CD14-positive monocyte (primary cell): ENCODE measurements around the gene MSRB3. TPM values are rescaled to one million over a fixed set of nuclear protein-coding genes. Genes with fewer than 3 reads are reported as not detected.

Experiments used
- DNase-seq, 3 donors: peaks; one replicate each; pipeline ENCODE4 v3.0.0-alpha.2; 2011 to 2022
- H2AFZ ChIP-seq: 2 replicates; pipeline ENCODE4 v1.6.0; 2012; ENCODE audit warnings: mild to moderate bottlenecking, low read depth, low read length, inconsistent platforms; ENCODE audit not compliant: insufficient read depth, poor library complexity, severe bottlenecking
- H3K27ac ChIP-seq, 2 donors: 1 replicate in 1 of 2; 2 replicates in 1 of 2; pipeline ENCODE4 v1.5.1; 2012 to 2013; ENCODE audit warnings: low read length in 2 of 2, control low read depth in 1 of 2, inconsistent platforms in 1 of 2, low read depth in 1 of 2, mild to moderate bottlenecking in 1 of 2
- H3K27me3 ChIP-seq, 2 donors: one replicate each; pipeline versions ENCODE4 v1.6.0 to v1.6.1; 2011 to 2013; ENCODE audit warnings: low read length in 2 of 2; ENCODE audit not compliant: control insufficient read depth in 2 of 2, insufficient read depth in 2 of 2
- H3K36me3 ChIP-seq, 2 donors: replicated peaks in 1 of 2; 1 replicate in 1 of 2; 2 replicates in 1 of 2; pipeline versions ENCODE4 v1.5.1 to v1.6.1; 2012 to 2013; ENCODE audit warnings: low read length in 2 of 2, control low read depth in 1 of 2, inconsistent platforms in 1 of 2, mild to moderate bottlenecking in 1 of 2; ENCODE audit not compliant: insufficient read depth in 2 of 2, control insufficient read depth in 1 of 2
- H3K4me1 ChIP-seq, 2 donors: 1 replicate in 1 of 2; 2 replicates in 1 of 2; pipeline versions ENCODE4 v1.5.1 to v1.6.1; 2012 to 2013; ENCODE audit warnings: low read length in 2 of 2, control low read depth in 1 of 2, inconsistent platforms in 1 of 2, mild to moderate bottlenecking in 1 of 2, moderate library complexity in 1 of 2; ENCODE audit not compliant: insufficient read depth in 2 of 2, control insufficient read depth in 1 of 2
- H3K4me2 ChIP-seq: replicated peaks from 2 replicates; pipeline ENCODE3; 2012; ENCODE audit warnings: low read length, moderate library complexity, mild to moderate bottlenecking; ENCODE audit not compliant: poor library complexity, severe bottlenecking; ENCODE audit errors: extremely low read depth
- H3K4me3 ChIP-seq, 3 experiments: fragments of 200-600 bp in 1 of 3; sonication (generic) in 1 of 3; replicated peaks in 1 of 3; 1 replicate in 2 of 3; 2 replicates in 1 of 3; pipeline ENCODE4 v1.5.1; 2011 to 2013; ENCODE audit warnings: low read length in 3 of 3, mild to moderate bottlenecking in 3 of 3, control low read depth in 2 of 3, low read depth in 2 of 3, inconsistent platforms in 1 of 3, moderate library complexity in 1 of 3
- H3K79me2 ChIP-seq: 2 replicates; pipeline ENCODE4 v1.6.0; 2012; ENCODE audit warnings: mild to moderate bottlenecking, control low read depth, inconsistent platforms, low read length, moderate library complexity; ENCODE audit not compliant: insufficient read depth
- H3K9ac ChIP-seq: 2 replicates; pipeline ENCODE4 v1.6.0; 2017; ENCODE audit warnings: low read length, mild to moderate bottlenecking; ENCODE audit not compliant: insufficient read depth, poor library complexity, severe bottlenecking
- H3K9me3 ChIP-seq, 2 donors: replicated peaks in 1 of 2; 1 replicate in 1 of 2; 2 replicates in 1 of 2; pipeline versions ENCODE4 v1.5.1 to v1.6.1; 2012 to 2013; ENCODE audit warnings: low read length in 2 of 2, control low read depth in 1 of 2; ENCODE audit not compliant: control insufficient read depth in 1 of 2, insufficient read depth in 1 of 2
- H4K20me1 ChIP-seq: 2 replicates; pipeline ENCODE4 v1.6.0; 2012; ENCODE audit warnings: mild to moderate bottlenecking, low read length, control low read depth, moderate library complexity; ENCODE audit not compliant: insufficient read depth
- H3K27ac Mint-ChIP-seq, 7 donors: one replicate each; pipeline ENCODE4 v1.8.0; 2020; ENCODE audit warnings: mild to moderate bottlenecking in 7 of 7, mixed read lengths in 7 of 7, moderate library complexity in 6 of 7, inconsistent platforms in 2 of 7
- H3K27me3 Mint-ChIP-seq, 3 donors: one replicate each; pipeline ENCODE4 v1.8.0; 2021 to 2022; ENCODE audit warnings: low read depth in 3 of 3, mild to moderate bottlenecking in 3 of 3, mixed read lengths in 3 of 3, moderate library complexity in 3 of 3, inconsistent platforms in 1 of 3
- H3K36me3 Mint-ChIP-seq, 2 donors: one replicate each; pipeline ENCODE4 v1.8.0; 2020; ENCODE audit warnings: mixed read lengths in 2 of 2, inconsistent platforms in 1 of 2, mild to moderate bottlenecking in 1 of 2
- H3K4me1 Mint-ChIP-seq: one replicate; pipeline ENCODE4 v1.8.0; 2020; ENCODE audit warnings: mild to moderate bottlenecking, mixed read lengths
- H3K4me3 Mint-ChIP-seq, 2 donors: one replicate each; pipeline ENCODE4 v1.8.0; 2020; ENCODE audit warnings: mild to moderate bottlenecking in 2 of 2, mixed read lengths in 2 of 2, moderate library complexity in 1 of 2
- H3K9me3 Mint-ChIP-seq, 7 donors: one replicate each; pipeline ENCODE4 v1.8.0; 2020 to 2022; ENCODE audit warnings: mixed read lengths in 7 of 7, mild to moderate bottlenecking in 6 of 7, moderate library complexity in 6 of 7, inconsistent platforms in 2 of 7
- WGBS: methylation state at CpG from one replicate; pipeline ENCODE4 v1.1.5; 2013; ENCODE audit warnings: missing lambda C conversion rate; ENCODE audit not compliant: insufficient coverage; 5-methylcytosine and 5-hydroxymethylcytosine counted together
- intact Hi-C, 2 donors: fragments of 100-400 bp; cut with micrococcal nuclease; formaldehyde crosslinking; loops; one replicate each; pipeline versions ENCODE4 v1.15.0 to v1.15.1; 2023
- polyA plus RNA-seq, 3 donors: library from polyadenylated mRNA; depleted of rRNA in 1 of 3; unstranded in 2 of 3; stranded (reverse) in 1 of 3; fragments of 300-500 nt in 2 of 3; fragments of >200 nt in 1 of 3; fragmentation: Illumina TruSeq in 2 of 3; gene quantifications; 1 replicate in 2 of 3; 2 replicates in 1 of 3; pipeline ENCODE4 v1.2.3, GENCODE V29; 2012 to 2021
- TF ChIP-seq, protein P1 (sequence below): fragments of 200-600 bp; IDR thresholded peaks from one replicate; pipeline ENCODE4 v1.8.0; 2022; ENCODE audit warnings: antibody characterized with exemption, mild to moderate bottlenecking

MSRB3 gene
- polyA plus RNA-seq, 3 donors = 0.25 to 1.1 (median 1.0) TPM

GRCh38 chr12:65307169-65307501 is 28.7 kb downstream of the MSRB3 start:
- Histone ChIP-seq H3K36me3 (no peaks in the 10 kb centered on the region), H3K27me3 (no peaks in the 10 kb centered on the region), H2AFZ (peak overlapping the region; percentile 72), H3K79me2 (peaks cover 5% of the 10 kb centered on the region), H3K4me3 (peak overlapping the region in 1 of 3 experiments; percentile 61), H4K20me1 (no peaks in the 10 kb centered on the region), H3K9me3 (no peaks in the 10 kb centered on the region), H3K4me1 (peaks cover 19 to 20% of the 10 kb centered on the region in 2 donors), H3K9ac (no peak overlapping the region), H3K27ac (no peak overlapping the region), H3K4me2 (peak overlapping the region; percentile 62)
- no peaks in the 10 kb centered on the region for H3K27me3 Mint-ChIP-seq
- WGBS = no CpG with 5 or more reads among the region's 3 CpGs
- intact Hi-C loops = no loop called here
- peak overlapping the region in 2 of 7 donors; percentile 19 to 52 for H3K27ac Mint-ChIP-seq
- DNase-seq = no peak
- H3K9me3 Mint-ChIP-seq = no peaks in the 10 kb centered on the region
- H3K4me1 Mint-ChIP-seq = peaks cover 17% of the 10 kb centered on the region
- no peak overlapping the region for H3K4me3 Mint-ChIP-seq
- TF ChIP-seq, protein P1, sequence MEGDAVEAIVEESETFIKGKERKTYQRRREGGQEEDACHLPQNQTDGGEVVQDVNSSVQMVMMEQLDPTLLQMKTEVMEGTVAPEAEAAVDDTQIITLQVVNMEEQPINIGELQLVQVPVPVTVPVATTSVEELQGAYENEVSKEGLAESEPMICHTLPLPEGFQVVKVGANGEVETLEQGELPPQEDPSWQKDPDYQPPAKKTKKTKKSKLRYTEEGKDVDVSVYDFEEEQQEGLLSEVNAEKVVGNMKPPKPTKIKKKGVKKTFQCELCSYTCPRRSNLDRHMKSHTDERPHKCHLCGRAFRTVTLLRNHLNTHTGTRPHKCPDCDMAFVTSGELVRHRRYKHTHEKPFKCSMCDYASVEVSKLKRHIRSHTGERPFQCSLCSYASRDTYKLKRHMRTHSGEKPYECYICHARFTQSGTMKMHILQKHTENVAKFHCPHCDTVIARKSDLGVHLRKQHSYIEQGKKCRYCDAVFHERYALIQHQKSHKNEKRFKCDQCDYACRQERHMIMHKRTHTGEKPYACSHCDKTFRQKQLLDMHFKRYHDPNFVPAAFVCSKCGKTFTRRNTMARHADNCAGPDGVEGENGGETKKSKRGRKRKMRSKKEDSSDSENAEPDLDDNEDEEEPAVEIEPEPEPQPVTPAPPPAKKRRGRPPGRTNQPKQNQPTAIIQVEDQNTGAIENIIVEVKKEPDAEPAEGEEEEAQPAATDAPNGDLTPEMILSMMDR = no peak
- H3K36me3 Mint-ChIP-seq = no peaks in the 10 kb centered on the region

- Histone ChIP-seq H3K9me3 (no peaks in the 10 kb centered on the region), H3K4me1 (peaks cover 19 to 20% of the 10 kb centered on the region in 2 donors), H3K36me3 (no peaks in the 10 kb centered on the region), H3K27ac (peak overlapping the region in 1 of 2 donors; percentile 30), H3K4me2 (peak overlapping the region; percentile 19), H3K79me2 (peaks cover 5% of the 10 kb centered on the region), H3K9ac (no peak overlapping the region), H2AFZ (peak overlapping the region; percentile 46), H3K4me3 (no peak overlapping the region), H4K20me1 (no peaks in the 10 kb centered on the region), H3K27me3 (no peaks in the 10 kb centered on the region)
- 7% methylated on average over 2 of the region's 4 CpGs for WGBS
- Mint-ChIP-seq H3K9me3 (no peaks in the 10 kb centered on the region), H3K4me3 (no peak overlapping the region), H3K27ac (no peak overlapping the region), H3K36me3 (no peaks in the 10 kb centered on the region), H3K27me3 (no peaks in the 10 kb centered on the region), H3K4me1 (peaks cover 17% of the 10 kb centered on the region)
- intact Hi-C loops = no loop called here
- no peak for DNase-seq
- TF ChIP-seq, protein P1 = no peak
Observed at GRCh38 chr12:65308006-65308405, 29.5 kb downstream of the MSRB3 start.
